ENCODE results near the gene SLC6A11. TPM values are rescaled to one million over a fixed set of nuclear protein-coding genes. Genes with fewer than 3 reads are reported as not detected.

Gene SLC6A11
- total and polyA plus RNA-seq, 2 donors, result 0.23 to 0.42 TPM

DNA sequence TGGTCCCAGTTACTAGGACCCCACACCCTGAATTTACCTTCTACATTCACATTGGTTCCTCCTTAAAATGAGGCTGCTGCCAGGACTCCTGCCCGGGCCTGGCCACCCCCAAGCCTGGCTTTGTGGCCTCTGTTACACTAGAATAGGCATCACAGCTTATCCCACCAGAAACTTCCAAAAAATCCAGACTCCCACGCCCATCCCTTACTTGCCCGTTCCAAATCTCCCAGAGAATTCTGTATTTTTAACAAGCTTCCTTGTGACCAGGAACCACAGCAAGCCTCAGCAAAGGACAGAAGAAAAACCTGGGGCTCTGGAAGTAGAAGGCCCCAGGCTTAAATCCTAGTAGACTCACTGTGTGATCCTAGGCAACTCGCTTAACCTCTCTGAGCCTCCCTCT lies 140.5 kb downstream of the SLC6A11 start:
- H3K27ac ChIP-seq (ENCODE audit: low read depth), result no peak overlapping the region
- H3K4me3 ChIP-seq (ENCODE audit: low read depth, low read length), result no peak overlapping the region
- WGBS, result 66% methylated on average over 4 of the region's 4 CpGs
- no peaks in the 10 kb centered on the region for H3K4me1 ChIP-seq (ENCODE audit: insufficient read depth)
- DNase-seq (ENCODE audit: extremely low spot score), result no peak
- no peaks in the 10 kb centered on the region for H3K36me3 ChIP-seq (ENCODE audit: insufficient read depth)

DNA sequence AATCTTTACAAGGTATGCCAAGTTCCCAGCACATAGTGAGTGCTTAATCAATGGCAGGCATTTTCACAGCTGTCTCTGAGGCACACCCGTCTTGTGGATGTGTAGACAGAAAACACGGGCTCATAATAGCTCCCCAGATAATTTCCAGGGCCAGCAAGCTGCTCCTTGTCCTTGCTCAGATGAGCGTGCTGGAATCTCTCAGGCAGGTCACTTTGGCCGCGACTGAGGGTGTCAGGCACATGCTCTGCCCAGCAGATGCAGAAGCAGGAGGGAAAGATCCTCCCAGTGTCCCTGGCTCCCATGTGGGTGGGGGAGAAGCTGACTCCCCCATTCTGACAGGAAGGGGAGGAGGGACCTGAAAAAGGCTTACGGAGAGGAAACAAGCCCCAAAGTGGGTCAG lies 141.0 kb downstream of the SLC6A11 start:
- Histone ChIP-seq H3K4me3 (ENCODE audit: low read depth, low read length) (no peak overlapping the region), H3K36me3 (ENCODE audit: insufficient read depth) (no peaks in the 10 kb centered on the region), H3K4me1 (ENCODE audit: insufficient read depth) (no peaks in the 10 kb centered on the region), H3K27ac (ENCODE audit: low read depth) (no peak overlapping the region)
- DNase-seq (ENCODE audit: extremely low spot score), result no peak
- WGBS, result 59% methylated on average over 6 of the region's 6 CpGs

DNA sequence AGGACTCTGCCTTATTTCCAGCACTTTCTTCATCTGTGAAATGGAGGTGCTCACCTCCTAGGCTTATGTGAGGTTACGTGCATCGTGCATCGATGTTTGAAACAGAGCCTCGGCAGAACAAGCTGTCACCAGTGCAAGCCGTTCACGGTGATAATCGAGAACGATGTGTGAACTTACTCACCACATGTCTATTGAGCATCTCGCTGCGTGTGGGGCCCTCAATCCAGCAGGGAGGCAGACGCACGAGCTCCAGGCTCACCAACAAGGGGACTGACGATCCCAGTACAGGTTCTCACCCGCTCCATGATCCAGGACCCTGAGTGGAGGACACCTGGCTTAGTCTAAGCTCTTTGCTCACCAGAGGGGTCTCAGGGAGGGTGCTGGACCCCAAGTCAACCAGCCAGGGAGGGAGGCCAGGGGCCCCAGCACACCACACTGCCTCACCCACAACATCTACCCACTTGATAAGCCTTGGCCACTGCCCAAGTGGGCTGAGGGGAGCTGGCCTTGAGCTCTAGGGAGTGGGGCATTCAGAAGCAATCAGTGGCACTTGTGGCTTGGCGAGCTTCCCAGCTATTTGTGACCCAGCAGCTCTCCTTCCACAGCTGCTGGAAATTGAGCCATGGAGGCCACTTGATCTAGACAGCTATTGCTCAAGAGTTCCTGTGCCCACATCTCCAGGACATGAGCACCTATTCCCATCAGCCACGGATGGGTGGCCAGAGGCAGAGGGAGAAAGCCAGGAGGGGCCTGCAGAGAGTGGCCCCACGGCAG lies 142.1 kb downstream of the SLC6A11 start:
- Histone ChIP-seq H3K4me1 (ENCODE audit: insufficient read depth) (no peaks in the 10 kb centered on the region), H3K27ac (ENCODE audit: low read depth) (no peak overlapping the region), H3K4me3 (ENCODE audit: low read depth, low read length) (no peak overlapping the region), H3K36me3 (ENCODE audit: insufficient read depth) (no peaks in the 10 kb centered on the region)
- WGBS, result 67% methylated on average over 17 of the region's 17 CpGs
- no peak for DNase-seq (ENCODE audit: extremely low spot score)

DNA sequence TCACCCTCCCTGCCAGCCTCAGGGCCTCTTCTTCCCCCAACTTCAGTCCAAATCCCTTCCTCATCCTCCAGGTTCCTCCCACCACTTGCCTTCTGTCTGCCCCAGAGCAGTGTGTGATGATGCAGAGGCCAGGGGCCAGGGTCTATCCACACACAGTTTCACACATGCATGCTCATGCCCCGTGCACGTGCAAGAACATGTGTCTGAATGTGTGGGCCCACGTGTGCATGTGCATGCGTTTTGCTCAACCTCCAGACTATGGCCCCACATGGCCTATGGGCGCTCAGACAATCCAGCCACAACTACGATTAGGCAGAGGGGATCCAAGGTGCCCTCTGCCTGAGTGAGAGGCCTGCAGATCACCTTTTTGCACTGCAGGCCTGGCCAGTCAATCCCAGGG lies 144.2 kb downstream of the SLC6A11 start:
- H3K27ac ChIP-seq (ENCODE audit: low read depth), result no peak overlapping the region
- no peaks in the 10 kb centered on the region for H3K4me1 ChIP-seq (ENCODE audit: insufficient read depth)
- 80% methylated on average over 6 of the region's 6 CpGs for WGBS

DNA sequence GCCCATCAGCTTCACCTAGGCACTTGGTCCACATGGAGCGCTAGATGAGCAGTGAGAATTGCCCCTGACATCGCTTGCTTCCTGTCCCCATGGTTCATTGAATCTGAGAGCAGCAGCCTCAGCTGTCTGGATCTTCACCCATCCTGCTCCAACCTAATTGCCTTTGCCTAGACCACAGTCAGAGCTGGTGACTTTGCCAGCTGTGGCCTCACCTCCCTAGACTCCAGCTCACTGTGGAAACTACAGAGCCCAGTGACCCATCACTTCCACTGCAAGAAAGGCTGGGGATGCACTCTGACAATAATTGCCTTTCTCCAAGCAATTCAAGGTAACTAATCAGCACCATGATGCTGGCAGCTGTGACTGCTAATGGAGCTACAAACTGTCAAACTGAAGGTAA lies 145.9 kb downstream of the SLC6A11 start:
- no peak overlapping the region for H3K4me3 ChIP-seq (ENCODE audit: low read depth, low read length)
- H3K27ac ChIP-seq (ENCODE audit: low read depth), result no peak overlapping the region
- no peaks in the 10 kb centered on the region for H3K36me3 ChIP-seq (ENCODE audit: insufficient read depth)
- WGBS, result 87% methylated on average over 2 of the region's 2 CpGs
- H3K4me1 ChIP-seq (ENCODE audit: insufficient read depth), result no peaks in the 10 kb centered on the region
- no peak for DNase-seq (ENCODE audit: extremely low spot score)

More for the DNA sequence above, 144.2 kb downstream of the SLC6A11 start:
- no peak overlapping the region for H3K4me3 ChIP-seq (ENCODE audit: low read depth, low read length)
- no peaks in the 10 kb centered on the region for H3K36me3 ChIP-seq (ENCODE audit: insufficient read depth)
- no peak for DNase-seq (ENCODE audit: extremely low spot score)

DNA sequence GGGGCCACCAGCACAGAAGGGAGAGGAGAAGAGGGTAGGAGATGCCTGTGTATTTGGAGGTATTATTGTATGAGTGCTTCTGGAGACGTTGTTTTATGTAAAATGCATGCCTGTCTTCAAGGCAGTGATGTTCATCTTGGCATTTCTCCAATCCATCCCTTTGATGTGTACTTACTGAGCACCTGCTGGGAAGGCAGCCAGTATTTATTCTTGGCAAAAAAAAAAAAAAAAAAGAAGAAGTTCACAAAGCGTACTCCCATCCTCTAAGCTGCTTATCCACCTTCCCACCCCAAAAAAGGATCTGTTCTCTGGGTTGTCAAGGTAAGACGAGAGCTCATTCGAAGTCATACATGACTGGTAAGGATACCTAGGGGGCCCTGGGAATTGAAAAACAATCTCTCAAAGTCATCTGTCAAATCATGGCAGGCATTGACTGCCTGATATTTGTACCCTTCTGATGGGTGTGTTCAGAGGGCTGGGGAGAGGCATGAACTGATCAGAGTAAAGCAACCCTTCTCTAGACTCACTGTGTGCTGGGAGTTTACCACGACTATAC lies 146.5 kb downstream of the SLC6A11 start:
- Histone ChIP-seq H3K36me3 (ENCODE audit: insufficient read depth) (no peaks in the 10 kb centered on the region), H3K4me3 (ENCODE audit: low read depth, low read length) (no peak overlapping the region), H3K27ac (ENCODE audit: low read depth) (no peak overlapping the region), H3K4me1 (ENCODE audit: insufficient read depth) (no peaks in the 10 kb centered on the region)
- DNase-seq (ENCODE audit: extremely low spot score), result no peak
- WGBS, result 59% methylated on average over 5 of the region's 5 CpGs

DNA sequence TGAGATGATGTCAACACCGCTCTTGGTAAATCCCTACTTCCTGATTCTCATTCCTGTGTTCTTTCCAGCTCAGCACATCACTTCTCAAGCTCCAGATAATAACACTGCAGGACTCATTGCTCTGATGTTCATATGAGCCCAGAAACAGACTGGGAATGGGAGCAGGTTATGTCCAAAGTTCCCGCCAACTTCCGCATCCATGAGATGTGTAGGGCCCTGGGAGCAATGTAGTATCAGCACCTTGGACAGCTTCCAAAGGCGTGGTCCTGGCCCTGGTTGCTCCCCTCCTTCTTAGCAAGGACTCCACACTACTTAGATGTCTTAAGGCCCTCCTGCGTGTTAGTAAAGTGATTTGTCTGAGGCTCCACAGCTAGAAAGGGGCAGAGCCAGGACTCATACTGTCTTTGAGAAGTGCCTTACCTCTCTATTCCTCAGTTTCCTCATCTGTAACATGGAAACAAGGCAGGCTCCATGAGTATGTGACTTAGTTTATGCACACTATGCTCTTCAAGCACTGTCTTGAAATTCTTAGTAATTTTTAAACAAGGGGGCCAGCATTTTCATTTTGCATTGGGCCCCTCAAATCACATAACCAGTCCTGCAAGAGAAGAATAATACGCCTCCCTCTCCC lies 148.6 kb downstream of the SLC6A11 start:
- H3K36me3 ChIP-seq (ENCODE audit: insufficient read depth), result no peaks in the 10 kb centered on the region
- WGBS, result 55% methylated on average over 6 of the region's 6 CpGs
- no peak for DNase-seq (ENCODE audit: extremely low spot score)
- H3K4me1 ChIP-seq (ENCODE audit: insufficient read depth), result no peaks in the 10 kb centered on the region
- no peak overlapping the region for H3K4me3 ChIP-seq (ENCODE audit: low read depth, low read length)
- no peak overlapping the region for H3K27ac ChIP-seq (ENCODE audit: low read depth)

DNA sequence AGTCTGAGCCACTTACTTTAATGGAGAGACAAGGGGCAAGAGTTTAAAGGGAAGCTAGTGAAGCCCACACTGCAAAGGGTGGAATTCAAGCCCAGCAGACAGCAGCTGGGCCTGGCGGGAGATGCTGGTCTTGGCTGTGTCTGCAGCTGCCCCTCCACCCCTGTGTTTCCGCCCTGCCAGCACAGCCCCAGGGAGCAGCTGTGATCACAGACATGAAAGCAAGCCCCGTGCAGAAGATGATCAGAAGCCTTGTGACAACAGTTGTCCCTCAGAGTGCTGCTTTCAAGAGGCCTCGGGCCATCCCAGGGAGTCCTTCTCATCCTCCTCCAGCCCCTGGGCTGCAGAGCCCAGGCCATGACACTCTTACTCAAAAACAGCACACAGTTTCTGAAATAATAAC lies 152.4 kb downstream of the SLC6A11 start:
- H3K4me3 ChIP-seq (ENCODE audit: low read depth, low read length), result no peak overlapping the region
- no peaks in the 10 kb centered on the region for H3K36me3 ChIP-seq (ENCODE audit: insufficient read depth)
- no peak overlapping the region for H3K27ac ChIP-seq (ENCODE audit: low read depth)
- WGBS, result 27% methylated on average over 4 of the region's 4 CpGs
- H3K4me1 ChIP-seq (ENCODE audit: insufficient read depth), result no peaks in the 10 kb centered on the region
- no peak for DNase-seq (ENCODE audit: extremely low spot score)

DNA sequence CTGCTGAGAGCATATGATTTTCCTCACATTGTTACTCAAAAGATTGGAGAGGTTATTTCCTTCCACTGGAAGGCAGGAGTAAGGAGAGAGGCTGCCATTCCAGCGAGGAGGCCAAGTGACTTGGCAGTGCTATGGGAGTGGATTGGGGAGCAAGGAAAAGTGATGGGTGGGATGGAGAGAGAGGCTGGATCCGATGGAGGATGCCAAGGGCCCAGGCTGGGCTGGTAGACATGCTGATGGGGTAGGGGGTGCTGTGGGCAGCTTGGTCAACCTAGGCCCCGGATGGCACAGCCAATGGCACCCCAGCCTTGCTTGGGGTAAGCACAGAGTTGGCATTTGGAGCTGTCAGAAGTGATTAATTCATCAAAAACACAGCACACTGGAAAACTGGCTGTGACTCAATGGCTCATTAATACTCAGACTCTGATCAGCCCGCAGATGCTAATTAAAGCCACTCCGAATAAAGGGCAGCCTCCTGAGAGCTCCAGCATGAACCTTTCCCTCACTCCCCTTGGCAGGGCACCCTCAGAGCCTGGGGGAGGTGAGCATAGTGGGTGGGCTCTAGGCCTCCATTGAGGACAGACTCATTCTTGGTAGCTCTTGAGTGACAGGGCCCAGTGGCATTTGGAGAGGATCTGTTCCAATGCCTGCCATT lies 154.4 kb downstream of the SLC6A11 start:
- H3K4me1 ChIP-seq (ENCODE audit: insufficient read depth), result no peaks in the 10 kb centered on the region
- WGBS, result 72% methylated on average over 5 of the region's 5 CpGs
- no peak overlapping the region for H3K4me3 ChIP-seq (ENCODE audit: low read depth, low read length)
- no peaks in the 10 kb centered on the region for H3K36me3 ChIP-seq (ENCODE audit: insufficient read depth)
- no peak overlapping the region for H3K27ac ChIP-seq (ENCODE audit: low read depth)
- no peak for DNase-seq (ENCODE audit: extremely low spot score)

DNA sequence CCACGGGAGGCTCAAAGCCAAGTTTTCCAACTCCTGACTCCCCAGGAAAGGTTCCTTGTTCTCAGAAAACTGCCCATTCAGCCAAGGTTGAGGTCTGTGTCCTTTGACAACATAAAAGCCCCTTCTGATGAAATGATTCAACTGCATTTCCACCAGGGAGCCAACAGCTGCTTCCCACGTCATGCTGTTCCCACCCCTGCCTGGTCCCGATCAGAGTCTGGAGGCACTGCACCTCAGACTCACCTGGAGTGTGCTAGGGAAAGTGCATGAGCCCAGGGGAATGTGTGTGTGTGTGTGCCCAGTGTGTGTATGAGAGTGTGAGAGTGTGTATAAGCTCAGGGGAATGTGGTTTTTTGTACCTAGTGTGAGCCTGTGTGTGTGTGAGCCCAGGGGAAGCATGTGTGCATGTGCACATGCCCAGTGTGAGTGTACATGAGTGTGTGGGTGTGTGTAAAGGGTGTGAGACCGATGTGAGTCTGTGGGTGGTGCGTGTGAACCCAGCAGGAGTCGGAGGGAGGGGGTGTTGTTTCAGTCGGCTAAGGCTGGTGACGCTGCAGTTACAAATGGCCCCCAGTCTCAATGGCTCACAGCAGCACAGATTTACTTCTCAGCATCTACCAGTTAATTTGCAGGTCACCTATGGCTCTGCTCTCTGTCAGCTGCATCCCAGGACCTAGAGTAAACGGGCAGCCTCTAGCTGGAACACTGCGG lies 156.2 kb downstream of the SLC6A11 start:
- Histone ChIP-seq H3K27ac (ENCODE audit: low read depth) (no peak overlapping the region), H3K4me1 (ENCODE audit: insufficient read depth) (no peaks in the 10 kb centered on the region), H3K36me3 (ENCODE audit: insufficient read depth) (no peaks in the 10 kb centered on the region), H3K4me3 (ENCODE audit: low read depth, low read length) (no peak overlapping the region)
- 39% methylated on average over 10 of the region's 10 CpGs for WGBS
- DNase-seq (ENCODE audit: extremely low spot score), result no peak

DNA sequence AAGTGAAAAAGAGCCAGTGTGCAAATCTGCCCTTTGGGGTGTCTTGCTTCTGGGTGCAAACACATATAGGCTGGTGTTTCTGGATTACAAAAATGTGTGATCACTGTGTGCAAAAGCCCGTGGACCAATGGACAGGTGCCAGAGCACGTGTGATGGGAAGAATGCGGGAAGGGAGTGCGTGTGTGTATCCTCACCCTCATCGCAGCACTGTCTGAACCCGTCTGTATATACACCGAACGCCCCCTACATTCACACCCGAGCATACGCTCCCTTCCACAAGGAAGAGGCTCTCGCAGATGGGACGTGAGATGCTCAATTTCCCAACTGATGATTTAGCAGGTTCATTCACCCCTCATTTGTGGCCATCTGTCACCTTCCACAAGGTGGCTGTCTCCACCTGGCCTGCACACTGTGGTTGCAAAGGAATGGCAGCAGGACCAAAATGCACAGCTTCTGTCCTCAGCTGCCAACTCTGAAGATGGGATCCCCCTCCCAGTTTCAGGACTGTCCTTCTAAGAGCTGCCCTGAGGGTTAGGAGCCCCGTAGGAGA lies 157.1 kb downstream of the SLC6A11 start:
- no peak for DNase-seq (ENCODE audit: extremely low spot score)
- H3K36me3 ChIP-seq (ENCODE audit: insufficient read depth), result no peaks in the 10 kb centered on the region
- H3K4me3 ChIP-seq (ENCODE audit: low read depth, low read length), result no peak overlapping the region
- 73% methylated on average over 13 of the region's 13 CpGs for WGBS
- H3K27ac ChIP-seq (ENCODE audit: low read depth), result no peak overlapping the region
- H3K4me1 ChIP-seq (ENCODE audit: insufficient read depth), result no peaks in the 10 kb centered on the region

DNA sequence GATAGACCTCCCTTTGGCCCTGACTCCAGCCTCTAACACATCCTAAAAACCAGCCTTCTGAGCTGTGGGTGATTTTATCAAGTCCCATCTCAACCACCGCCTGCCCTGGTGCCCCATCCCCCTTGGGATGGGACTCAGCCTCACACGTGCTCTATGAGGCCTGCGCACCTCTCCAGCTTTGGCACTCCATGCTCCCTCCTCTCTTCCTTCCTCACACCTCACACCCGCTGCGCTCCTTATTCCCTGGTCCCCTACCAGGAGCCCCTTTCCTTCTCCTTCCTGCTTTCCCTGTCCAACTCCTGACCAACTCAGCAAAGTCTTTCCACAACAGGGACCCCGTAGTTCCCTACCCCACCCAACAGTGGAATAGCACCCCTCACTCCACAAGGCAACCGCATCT lies 158.1 kb downstream of the SLC6A11 start:
- DNase-seq (ENCODE audit: extremely low spot score), result no peak
- WGBS, result 71% methylated on average over 7 of the region's 7 CpGs
- no peak overlapping the region for H3K4me3 ChIP-seq (ENCODE audit: low read depth, low read length)
- no peak overlapping the region for H3K27ac ChIP-seq (ENCODE audit: low read depth)
- no peaks in the 10 kb centered on the region for H3K4me1 ChIP-seq (ENCODE audit: insufficient read depth)
- H3K36me3 ChIP-seq (ENCODE audit: insufficient read depth), result no peaks in the 10 kb centered on the region

DNA sequence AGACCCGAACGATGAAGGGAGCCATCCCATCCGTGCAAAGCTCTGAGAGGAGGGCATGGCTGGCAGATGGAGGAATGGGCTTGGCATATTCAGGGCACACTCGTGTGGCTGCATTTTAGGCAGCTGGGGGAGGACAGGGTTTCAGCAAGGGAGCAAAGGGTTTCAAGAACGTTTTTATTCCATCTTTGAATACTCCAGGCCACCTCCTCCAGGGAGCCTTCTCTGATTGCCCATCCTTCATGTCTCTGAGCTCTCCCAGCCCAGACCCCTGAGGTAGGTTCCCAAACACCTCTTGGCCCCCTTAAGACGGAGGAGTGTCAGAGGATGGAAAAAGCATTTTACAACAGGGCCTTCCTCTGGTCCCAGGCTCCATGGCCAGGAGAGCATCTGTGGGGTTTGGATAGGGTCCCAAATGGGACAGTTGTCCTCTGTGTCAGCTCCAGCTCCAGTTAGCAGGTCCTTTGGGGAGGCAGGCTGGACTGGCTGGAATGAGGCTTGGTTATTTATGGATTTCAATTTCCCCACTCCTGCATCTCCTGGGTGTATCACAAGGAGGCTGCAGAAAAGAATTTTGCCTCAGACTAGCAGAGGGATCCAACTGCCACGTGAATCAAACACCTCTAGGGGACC lies 158.8 kb downstream of the SLC6A11 start:
- Histone ChIP-seq H3K4me1 (ENCODE audit: insufficient read depth) (no peaks in the 10 kb centered on the region), H3K4me3 (ENCODE audit: low read depth, low read length) (no peak overlapping the region)
- 71% methylated on average over 7 of the region's 7 CpGs for WGBS

More for the DNA sequence above, 158.8 kb downstream of the SLC6A11 start:
- Histone ChIP-seq H3K36me3 (ENCODE audit: insufficient read depth) (no peaks in the 10 kb centered on the region), H3K27ac (ENCODE audit: low read depth) (no peak overlapping the region)
- DNase-seq (ENCODE audit: extremely low spot score), result no peak
